GM12878 (cell line): ENCODE data around the gene CHST8. TPM values are rescaled to one million over a fixed set of nuclear protein-coding genes. Genes with fewer than 3 reads are reported as not detected.

Source experiments
- ATAC-seq: fragments of 200-7000 bp; cut with Tn5 transposase; 3 replicates; pipeline ENCODE4 v1.9.1; 2020; ENCODE audit warnings: mild to moderate bottlenecking, moderate library complexity
- BruUV-seq: library from RNA; stranded (reverse); fragments of 400-500 nt; replicated peaks from 2 replicates; lab custom pipeline; 2021; lab: Mats Ljungman, UMichigan
- CTCF ChIA-PET: fragments of 300-600 bp; sonication (Branson Sonifier 250); formaldehyde crosslinking; extraction: SDS; loops from one replicate; lab custom pipeline; 2021; ENCODE audit warnings: inconsistent platforms; lab: Yijun Ruan, JAX
- POLR2A ChIA-PET: fragments of 350-600 bp; formaldehyde crosslinking; extraction: SDS; loops from one replicate; lab custom pipeline; 2021; ENCODE audit warnings: inconsistent platforms; lab: Charles Lee
- RAD21 ChIA-PET: fragments of 300-600 bp; sonication (Branson Sonifier 250); formaldehyde crosslinking; loops from one replicate; lab custom pipeline; 2023; ENCODE audit warnings: antibody characterized with exemption; ENCODE audit not compliant: unreplicated experiment; lab: Charles Lee
- SMC1A ChIA-PET: fragments of 300-600 bp; sonication (Branson Sonifier 250); formaldehyde crosslinking; loops from one replicate; lab custom pipeline; 2023; ENCODE audit not compliant: unreplicated experiment, uncharacterized antibody; lab: Charles Lee
- DNase-seq: peaks from one replicate; pipeline ENCODE4 v3.0.0-alpha.2; 2011; ENCODE audit warnings: low read depth, low spot score
- FAIRE-seq: peaks from 3 replicates; lab custom pipeline; 2011; peaks lifted over from hg19 to GRCh38; lab: Jason Lieb, UNC
- H2AFZ ChIP-seq: 2 replicates; pipeline ENCODE4 v1.6.0; 2011; ENCODE audit warnings: low read depth, low read length, control low read depth; ENCODE audit not compliant: control insufficient read depth
- H3K27ac ChIP-seq: 2 replicates; pipeline ENCODE4 v1.5.1; 2011; ENCODE audit warnings: control low read depth; ENCODE audit not compliant: control insufficient read depth, insufficient read depth
- H3K27me3 ChIP-seq, 2 experiments: replicated peaks in 1 of 2; 2 replicates each; pipeline versions ENCODE4 v1.6.0 to v1.6.1; 2011; ENCODE audit warnings: low read length in 1 of 2; ENCODE audit not compliant: control insufficient read depth in 2 of 2, insufficient read depth in 2 of 2
- H3K36me3 ChIP-seq, 2 experiments: 2 replicates each; pipeline ENCODE4 v1.5.1; 2011; ENCODE audit warnings: low read length in 1 of 2; ENCODE audit not compliant: control insufficient read depth in 2 of 2, insufficient read depth in 2 of 2
- H3K4me1 ChIP-seq: 2 replicates; pipeline ENCODE4 v1.6.1; 2011; ENCODE audit warnings: mild to moderate bottlenecking, low read length, moderate library complexity, mixed read lengths; ENCODE audit not compliant: control insufficient read depth, insufficient read depth
- H3K4me2 ChIP-seq: 2 replicates; pipeline ENCODE4 v1.6.0; 2011; ENCODE audit warnings: control low read depth; ENCODE audit not compliant: control insufficient read depth, insufficient read depth
- H3K4me3 ChIP-seq: fragments of 200-600 bp; sonication (generic); 2 replicates; pipeline ENCODE4 v1.5.1; 2016
- H3K79me2 ChIP-seq: 2 replicates; pipeline ENCODE4 v1.6.0; 2011; ENCODE audit warnings: low read length; ENCODE audit not compliant: control insufficient read depth, insufficient read depth
- H3K9ac ChIP-seq: 2 replicates; pipeline ENCODE4 v1.8.0; 2011; ENCODE audit warnings: low read length, control low read depth, mixed read lengths; ENCODE audit not compliant: control insufficient read depth, insufficient read depth
- H3K9me3 ChIP-seq: replicated peaks from 3 replicates; pipeline ENCODE4 v1.5.1; 2011; ENCODE audit warnings: mild to moderate bottlenecking, low read length; ENCODE audit not compliant: control insufficient read depth, insufficient read depth
- H4K20me1 ChIP-seq: 2 replicates; pipeline ENCODE4 v1.6.0; 2011; ENCODE audit not compliant: control insufficient read depth, insufficient read depth
- BHLHE40 ChIP-seq, 2 experiments: fragments of 450-650 bp in 1 of 2; IDR thresholded peaks; 2 replicates each; pipeline ENCODE4 v1.6.1; 2011 to 2017; ENCODE audit warnings: low read depth in 2 of 2, borderline replicate concordance in 1 of 2, improper control_type of control experiment in 1 of 2, low read length in 1 of 2, mild to moderate bottlenecking in 1 of 2
- CBX5 ChIP-seq: sonication (generic); IDR thresholded peaks from 2 replicates; pipeline ENCODE4 v1.6.1; 2016; ENCODE audit warnings: low read depth, moderate library complexity, mild to moderate bottlenecking, inconsistent platforms
- JUND ChIP-seq: IDR thresholded peaks from 2 replicates; pipeline ENCODE4 v1.6.1; 2012; ENCODE audit warnings: low read depth, mild to moderate bottlenecking, low read length, improper control_type of control experiment, moderate library complexity
- NFIC ChIP-seq: IDR thresholded peaks from 2 replicates; pipeline ENCODE4 v1.6.1; 2012; ENCODE audit warnings: low read depth, mild to moderate bottlenecking, inconsistent platforms, low read length, moderate library complexity
- STAT3 ChIP-seq: IDR thresholded peaks from 2 replicates; pipeline ENCODE4 v1.6.1; 2011; ENCODE audit warnings: low read depth, low read length, improper control_type of control experiment
- ZBTB4 ChIP-seq: fragments of 450-650 bp; formaldehyde crosslinking; IDR thresholded peaks from 2 replicates; pipeline ENCODE4 v1.4.0; 2022; ENCODE audit warnings: mild to moderate bottlenecking, moderate library complexity
- ZNF24 ChIP-seq: fragments of 450-650 bp; IDR thresholded peaks from 2 replicates; pipeline ENCODE4 v1.6.1; 2017; ENCODE audit warnings: antibody characterized with exemption, mild to moderate bottlenecking
- ZSCAN29 ChIP-seq: fragments of 450-650 bp; IDR thresholded peaks from 2 replicates; pipeline ENCODE4 v1.6.1; 2017; ENCODE audit warnings: mild to moderate bottlenecking, moderate library complexity
- ZZZ3 ChIP-seq: IDR thresholded peaks from 2 replicates; pipeline ENCODE4 v1.6.1; 2011; ENCODE audit warnings: low read depth; ENCODE audit not compliant: control insufficient read depth, insufficient read length
- WGBS: methylation state at CpG from one replicate; pipeline ENCODE4 v1.1.6; 2016; ENCODE audit warnings: low lambda C conversion rate; ENCODE audit not compliant: insufficient replicate concordance, insufficient coverage; ENCODE audit errors: missing lambda C conversion rate; 5-methylcytosine and 5-hydroxymethylcytosine counted together
- in situ Hi-C: fragments of 300-500 bp; cut with MboI; formaldehyde crosslinking; loops from 9 replicates; pipeline ENCODE4 v1.14.3; 2018; ENCODE audit warnings: mixed read lengths
- intact Hi-C: fragments of 100-400 bp; cut with micrococcal nuclease; formaldehyde crosslinking; loops from one replicate; pipeline ENCODE4 v1.14.2; 2022; ENCODE audit not compliant: unreplicated experiment
- polyA plus RNA-seq, 11 experiments: library from polyadenylated mRNA; depleted of rRNA in 4 of 11; unstranded in 6 of 11; stranded (reverse) in 5 of 11; fragments of >200 nt; fragmentation: Nextera tagmentation in 4 of 11; fragmentation: Illumina TruSeq in 1 of 11; extraction: Ambion mirVana in 4 of 11; extraction: Trizol in 1 of 11; gene quantifications; 1 replicate in 1 of 11; 2 replicates in 10 of 11; pipeline versions ENCODE4 v1.2.1 to v1.2.3, GENCODE V29; 2011 to 2016; ENCODE audit warnings: inconsistent platforms in 2 of 11, missing spikeins in 2 of 11, low read depth in 1 of 11
- total RNA-seq, 4 experiments: library from RNA; depleted of rRNA in 3 of 4; stranded (reverse); fragments of >200 nt in 3 of 4; fragmentation: Illumina TruSeq in 1 of 4; extraction: Trizol in 1 of 4; gene quantifications; 2 replicates each; pipeline versions ENCODE4 v1.2.1 to v1.2.3, GENCODE V29; 2013 to 2021
- TF ChIP-seq, protein P1 (sequence below): fragments of 450-650 bp; IDR thresholded peaks from 2 replicates; pipeline ENCODE4 v1.6.1; 2018; ENCODE audit warnings: borderline replicate concordance, mild to moderate bottlenecking; ENCODE audit not compliant: partially characterized antibody
- TF ChIP-seq, protein P2 (sequence below): fragments of 150-350 bp; IDR thresholded peaks from 2 replicates; pipeline ENCODE4 v1.6.1; 2014; ENCODE audit warnings: mild to moderate bottlenecking, low read depth, low read length

CHST8 gene
- total and polyA plus RNA-seq, 10 of the 15 experiments (the other 5 are each of a cell fraction or from before 2014, with no cell fraction given) = 0.06 TPM; not detected in 9

DNA sequence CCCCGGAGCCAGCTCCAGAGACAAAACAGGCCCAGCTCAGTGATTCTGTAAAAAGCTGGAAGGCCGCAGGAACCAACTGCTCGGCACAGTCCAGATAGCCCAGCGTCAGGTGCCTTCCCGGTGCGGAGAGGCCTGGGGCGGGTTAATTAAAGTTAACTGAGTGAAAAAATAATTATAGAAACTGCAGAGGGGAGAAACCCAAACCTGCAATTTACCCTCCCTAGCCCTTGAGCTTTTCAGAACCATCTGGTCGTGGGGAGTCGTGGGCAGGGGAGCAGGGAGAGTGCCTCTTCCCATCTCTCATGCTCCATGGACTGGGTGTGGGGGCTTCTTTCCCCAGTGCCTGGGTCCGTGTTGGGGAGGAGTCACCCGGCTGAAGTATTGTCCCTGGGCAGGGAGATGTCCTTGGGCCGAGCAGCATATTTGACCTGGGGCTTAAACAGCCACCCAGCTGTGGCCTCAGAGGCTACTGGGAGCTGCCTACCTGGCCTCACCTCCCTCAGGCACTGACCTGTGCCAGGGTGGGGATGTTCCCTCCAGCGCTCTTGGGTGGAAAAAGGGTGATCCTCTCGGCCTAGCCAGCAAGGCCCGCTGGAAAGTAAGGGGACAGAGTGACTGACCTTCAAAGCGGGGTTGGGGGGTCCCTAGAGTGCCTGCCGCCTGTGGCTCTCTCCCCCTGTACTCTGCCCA, 65.9 kb downstream of the CHST8 start (continued):
- TF ChIP-seq, protein P1, sequence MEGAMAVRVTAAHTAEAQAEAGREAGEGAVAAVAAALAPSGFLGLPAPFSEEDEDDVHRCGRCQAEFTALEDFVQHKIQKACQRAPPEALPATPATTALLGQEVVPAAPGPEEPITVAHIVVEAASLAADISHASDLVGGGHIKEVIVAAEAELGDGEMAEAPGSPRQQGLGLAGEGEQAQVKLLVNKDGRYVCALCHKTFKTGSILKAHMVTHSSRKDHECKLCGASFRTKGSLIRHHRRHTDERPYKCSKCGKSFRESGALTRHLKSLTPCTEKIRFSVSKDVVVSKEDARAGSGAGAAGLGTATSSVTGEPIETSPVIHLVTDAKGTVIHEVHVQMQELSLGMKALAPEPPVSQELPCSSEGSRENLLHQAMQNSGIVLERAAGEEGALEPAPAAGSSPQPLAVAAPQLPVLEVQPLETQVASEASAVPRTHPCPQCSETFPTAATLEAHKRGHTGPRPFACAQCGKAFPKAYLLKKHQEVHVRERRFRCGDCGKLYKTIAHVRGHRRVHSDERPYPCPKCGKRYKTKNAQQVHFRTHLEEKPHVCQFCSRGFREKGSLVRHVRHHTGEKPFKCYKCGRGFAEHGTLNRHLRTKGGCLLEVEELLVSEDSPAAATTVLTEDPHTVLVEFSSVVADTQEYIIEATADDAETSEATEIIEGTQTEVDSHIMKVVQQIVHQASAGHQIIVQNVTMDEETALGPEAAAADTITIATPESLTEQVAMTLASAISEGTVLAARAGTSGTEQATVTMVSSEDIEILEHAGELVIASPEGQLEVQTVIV = no peak
- TF ChIP-seq ZZZ3 (no peak), STAT3 (no peak), BHLHE40 (IDR thresholded peaks at IDR 0.05; ENCODE audit: borderline replicate concordance in 1 of 2, low read depth in 2 of 2, low read length in 1 of 2) (no peak)

- Histone ChIP-seq H3K27me3 (peaks cover 0 to 2% of the 10 kb centered on the region in 2 experiments; a peak in 1 of 4 replicates), H3K79me2 (no peaks in the 10 kb centered on the region), H2AFZ (no peak overlapping the region), H3K36me3 (no peaks in the 10 kb centered on the region), H3K4me1 (no peaks in the 10 kb centered on the region), H4K20me1 (no peaks in the 10 kb centered on the region), H3K27ac (no peak overlapping the region), H3K9me3 (no peaks in the 10 kb centered on the region), H3K9ac (no peak overlapping the region), H3K4me2 (no peak overlapping the region), H3K4me3 (no peak overlapping the region)
- ChIA-PET CTCF (no interaction called here), SMC1A (no interaction called here), RAD21 (no interaction called here), POLR2A (no interaction called here)
- no TSS peak for BruUV-seq
- 19% methylated on average over 12 of the region's 12 CpGs for WGBS
- FAIRE-seq = no peak
- no peak for DNase-seq
- intact Hi-C loops = no loop called here
- in situ Hi-C loops = no loop called here
- ATAC-seq = no peak
- TF ChIP-seq, protein P2, sequence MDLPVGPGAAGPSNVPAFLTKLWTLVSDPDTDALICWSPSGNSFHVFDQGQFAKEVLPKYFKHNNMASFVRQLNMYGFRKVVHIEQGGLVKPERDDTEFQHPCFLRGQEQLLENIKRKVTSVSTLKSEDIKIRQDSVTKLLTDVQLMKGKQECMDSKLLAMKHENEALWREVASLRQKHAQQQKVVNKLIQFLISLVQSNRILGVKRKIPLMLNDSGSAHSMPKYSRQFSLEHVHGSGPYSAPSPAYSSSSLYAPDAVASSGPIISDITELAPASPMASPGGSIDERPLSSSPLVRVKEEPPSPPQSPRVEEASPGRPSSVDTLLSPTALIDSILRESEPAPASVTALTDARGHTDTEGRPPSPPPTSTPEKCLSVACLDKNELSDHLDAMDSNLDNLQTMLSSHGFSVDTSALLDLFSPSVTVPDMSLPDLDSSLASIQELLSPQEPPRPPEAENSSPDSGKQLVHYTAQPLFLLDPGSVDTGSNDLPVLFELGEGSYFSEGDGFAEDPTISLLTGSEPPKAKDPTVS = no peak
- TF ChIP-seq ZNF24 = no peak
- TF ChIP-seq CBX5 = no peak
- TF ChIP-seq ZSCAN29 = no peak
- no peak for TF ChIP-seq JUND
- TF ChIP-seq ZBTB4 (CRISPR knock-in tag) = no peak
- no peak for TF ChIP-seq NFIC
These were observed 66.6 kb downstream of the CHST8 start for GRCh38 chr19:33688171-33688992.
